Measurements from ENCODE around the gene TNS1. TPM values are rescaled to one million over a fixed set of nuclear protein-coding genes. Genes with fewer than 3 reads are reported as not detected.

The TNS1 gene
- total RNA-seq, 1 experiment from 2014 or later, result 0.49 TPM

- CTCF ChIA-PET, result no interaction called here
- ATAC-seq, result no peak
- H3K9me3 ChIP-seq (ENCODE audit: control insufficient read depth, insufficient read depth, low read depth, low read length), result no peaks in the 10 kb centered on the region
- no TSS peak for BruUV-seq (replicated peaks)
- H3K4me3 ChIP-seq (ENCODE audit: low read depth in 2 of 2, low read length in 2 of 2), result no peak overlapping the region
- H3K4me1 ChIP-seq (ENCODE audit: control insufficient read depth, insufficient read depth, low read length), result no peaks in the 10 kb centered on the region
- TF ChIP-seq CTCF (IDR thresholded peaks at IDR 0.05) (no peak), SIN3A (IDR thresholded peaks at IDR 0.05; ENCODE audit: borderline replicate concordance, insufficient read depth, low read depth, low read length) (no peak), REST (IDR thresholded peaks at IDR 0.05; ENCODE audit: insufficient read depth in 1 of 2, low read depth in 2 of 2, low read length in 1 of 2) (no peak), TCF7L2 (IDR thresholded peaks at IDR 0.05; ENCODE audit: low read depth, low read length) (no peak), POLR2AphosphoS5 (IDR thresholded peaks at IDR 0.05; ENCODE audit: low read depth, low read length) (no peak)
- in situ Hi-C loops (cut with HindIII; ENCODE audit: low pct_unique_long_range_greater_than_20kb, low sequenced_read_pairs), result no loop called here
- intact Hi-C loops (cut with micrococcal nuclease; ENCODE audit: unreplicated experiment), result no loop called here
- DNase-seq (ENCODE audit: low read depth, low spot score), result no peak
- H3K27ac ChIP-seq (ENCODE audit: low read length), result no peak overlapping the region
- POLR2A ChIA-PET, result no interaction called here
- H3K27me3 ChIP-seq (ENCODE audit: control insufficient read depth, insufficient read depth, low read length), result peaks cover 4% of the 10 kb centered on the region; the same call in 1 of the 2 replicates
- H3K36me3 ChIP-seq (ENCODE audit: control insufficient read depth, insufficient read depth, low read length), result no peaks in the 10 kb centered on the region
These were observed 163.1 kb downstream of the TNS1 start for GRCh38 chr2:217839750-217840107.

GRCh38 chr2:217839073-217839749, 163.6 kb downstream of the TNS1 start:
- TF ChIP-seq CTCF (IDR thresholded peaks at IDR 0.05) (no peak), SIN3A (IDR thresholded peaks at IDR 0.05; ENCODE audit: borderline replicate concordance, insufficient read depth, low read depth, low read length) (no peak), TCF7L2 (IDR thresholded peaks at IDR 0.05; ENCODE audit: low read depth, low read length) (no peak)
- ATAC-seq (no peak), DNase-seq (ENCODE audit: low read depth, low spot score) (no peak)
- intact Hi-C loops (cut with micrococcal nuclease; ENCODE audit: unreplicated experiment) (no loop called here), in situ Hi-C loops (cut with HindIII; ENCODE audit: low pct_unique_long_range_greater_than_20kb, low sequenced_read_pairs) (no loop called here)
- peaks cover 4% of the 10 kb centered on the region; the same call in 1 of the 2 replicates for H3K27me3 ChIP-seq (ENCODE audit: control insufficient read depth, insufficient read depth, low read length)
- H3K4me1 ChIP-seq (ENCODE audit: control insufficient read depth, insufficient read depth, low read length), result no peaks in the 10 kb centered on the region
- CTCF ChIA-PET, result no interaction called here
- no peaks in the 10 kb centered on the region for H3K36me3 ChIP-seq (ENCODE audit: control insufficient read depth, insufficient read depth, low read length)
- no peaks in the 10 kb centered on the region for H3K9me3 ChIP-seq (ENCODE audit: control insufficient read depth, insufficient read depth, low read depth, low read length)
- no TSS peak for BruUV-seq (replicated peaks)
- H3K4me3 ChIP-seq (ENCODE audit: low read depth in 2 of 2, low read length in 2 of 2), result no peak overlapping the region
- POLR2A ChIA-PET, result no interaction called here
- no peak overlapping the region for H3K27ac ChIP-seq (ENCODE audit: low read length)

Measured in Panc1 (cell line).